ENCODE data around the gene FRMD4A.

FRMD4A gene

GRCh38 chr10:14312014-14312413 lies 18.7 kb downstream of the FRMD4A start:
- FAIRE-seq = no peak
- no peak for TF ChIP-seq POLR2AphosphoS5 (IDR thresholded peaks at IDR 0.05; ENCODE audit: low read depth, low read length)
- TF ChIP-seq POLR2A (IDR thresholded peaks at IDR 0.05; ENCODE audit: low read depth, low read length) = no peak
- no peak for TF ChIP-seq TAF1 (IDR thresholded peaks at IDR 0.05; ENCODE audit: borderline replicate concordance, low read depth, low read length)
- DNase-seq (ENCODE audit: insufficient read length) = no peak

- TF ChIP-seq POLR2A (IDR thresholded peaks at IDR 0.05; ENCODE audit: low read depth, low read length) = no peak
- no peak for TF ChIP-seq TAF1 (IDR thresholded peaks at IDR 0.05; ENCODE audit: borderline replicate concordance, low read depth, low read length)
- no peak for TF ChIP-seq POLR2AphosphoS5 (IDR thresholded peaks at IDR 0.05; ENCODE audit: low read depth, low read length)
- FAIRE-seq (no peak), DNase-seq (ENCODE audit: insufficient read length) (no peak)
Observed at GRCh38 chr10:14311206-14311957, 19.3 kb downstream of the FRMD4A start.

- DNase-seq (ENCODE audit: insufficient read length) (no peak), FAIRE-seq (no peak)
- no peak for TF ChIP-seq POLR2A (IDR thresholded peaks at IDR 0.05; ENCODE audit: low read depth, low read length)
Observed at GRCh38 chr10:14309593-14309992, 21.1 kb downstream of the FRMD4A start.

- FAIRE-seq = no peak
- no peak for DNase-seq (ENCODE audit: insufficient read length)
- TF ChIP-seq POLR2AphosphoS5 (IDR thresholded peaks at IDR 0.05; ENCODE audit: low read depth, low read length) = no peak
- TF ChIP-seq TAF1 (IDR thresholded peaks at IDR 0.05; ENCODE audit: borderline replicate concordance, low read depth, low read length) = no peak
- no peak for TF ChIP-seq POLR2A (IDR thresholded peaks at IDR 0.05; ENCODE audit: low read depth, low read length)
Observed at GRCh38 chr10:14306190-14306589, 24.5 kb downstream of the FRMD4A start.

- DNase-seq (ENCODE audit: insufficient read length) (no peak), FAIRE-seq (no peak)
- TF ChIP-seq POLR2AphosphoS5 (IDR thresholded peaks at IDR 0.05; ENCODE audit: low read depth, low read length) (no peak), POLR2A (IDR thresholded peaks at IDR 0.05; ENCODE audit: low read depth, low read length) (no peak), TAF1 (IDR thresholded peaks at IDR 0.05; ENCODE audit: borderline replicate concordance, low read depth, low read length) (no peak)
Observed at GRCh38 chr10:14304046-14304445, 26.7 kb downstream of the FRMD4A start.

GRCh38 chr10:14302035-14302434 lies 28.7 kb downstream of the FRMD4A start:
- no peak for DNase-seq (ENCODE audit: insufficient read length)
- no peak for FAIRE-seq
- no peak for TF ChIP-seq POLR2AphosphoS5 (IDR thresholded peaks at IDR 0.05; ENCODE audit: low read depth, low read length)
- TF ChIP-seq TAF1 (IDR thresholded peaks at IDR 0.05; ENCODE audit: borderline replicate concordance, low read depth, low read length) = no peak
- no peak for TF ChIP-seq POLR2A (IDR thresholded peaks at IDR 0.05; ENCODE audit: low read depth, low read length)

- FAIRE-seq = no peak
- DNase-seq (ENCODE audit: insufficient read length) = no peak
- no peak for TF ChIP-seq TAF1 (IDR thresholded peaks at IDR 0.05; ENCODE audit: borderline replicate concordance, low read depth, low read length)
- TF ChIP-seq POLR2AphosphoS5 (IDR thresholded peaks at IDR 0.05; ENCODE audit: low read depth, low read length) = no peak
- TF ChIP-seq POLR2A (IDR thresholded peaks at IDR 0.05; ENCODE audit: low read depth, low read length) = no peak
Observed at GRCh38 chr10:14299556-14299955, 31.2 kb downstream of the FRMD4A start.

GRCh38 chr10:14296065-14296709 lies 34.5 kb downstream of the FRMD4A start:
- FAIRE-seq = no peak
- TF ChIP-seq POLR2AphosphoS5 (IDR thresholded peaks at IDR 0.05; ENCODE audit: low read depth, low read length) (no peak), POLR2A (IDR thresholded peaks at IDR 0.05; ENCODE audit: low read depth, low read length) (no peak), TAF1 (IDR thresholded peaks at IDR 0.05; ENCODE audit: borderline replicate concordance, low read depth, low read length) (no peak)
- no peak for DNase-seq (ENCODE audit: insufficient read length)

- no peak for FAIRE-seq
Observed at GRCh38 chr10:14294347-14295059, 36.2 kb downstream of the FRMD4A start.

GRCh38 chr10:14293526-14293925 lies 37.2 kb downstream of the FRMD4A start:
- no peak for TF ChIP-seq TAF1 (IDR thresholded peaks at IDR 0.05; ENCODE audit: borderline replicate concordance, low read depth, low read length)
- no peak for TF ChIP-seq POLR2AphosphoS5 (IDR thresholded peaks at IDR 0.05; ENCODE audit: low read depth, low read length)
- TF ChIP-seq POLR2A (IDR thresholded peaks at IDR 0.05; ENCODE audit: low read depth, low read length) = no peak
- DNase-seq (ENCODE audit: insufficient read length) = no peak
- FAIRE-seq = no peak

More at GRCh38 chr10:14294347-14295059, 36.2 kb downstream of the FRMD4A start:
- no peak for TF ChIP-seq TAF1 (IDR thresholded peaks at IDR 0.05; ENCODE audit: borderline replicate concordance, low read depth, low read length)
- no peak for TF ChIP-seq POLR2AphosphoS5 (IDR thresholded peaks at IDR 0.05; ENCODE audit: low read depth, low read length)
- TF ChIP-seq POLR2A (IDR thresholded peaks at IDR 0.05; ENCODE audit: low read depth, low read length) = no peak
- no peak for DNase-seq (ENCODE audit: insufficient read length)

- no peak for TF ChIP-seq POLR2AphosphoS5 (IDR thresholded peaks at IDR 0.05; ENCODE audit: low read depth, low read length)
- TF ChIP-seq POLR2A (IDR thresholded peaks at IDR 0.05; ENCODE audit: low read depth, low read length) = no peak
- no peak for TF ChIP-seq TAF1 (IDR thresholded peaks at IDR 0.05; ENCODE audit: borderline replicate concordance, low read depth, low read length)
- FAIRE-seq = no peak
- no peak for DNase-seq (ENCODE audit: insufficient read length)
Observed at GRCh38 chr10:14291296-14291695, 39.4 kb downstream of the FRMD4A start.

Data from GM12892 (cell line).